PC-3 (cell line): ENCODE measurements around the gene SMPDL3A. TPM values are rescaled to one million over a fixed set of nuclear protein-coding genes. Genes with fewer than 3 reads are reported as not detected.
A peak's percentile ranks its signal among the peaks of the same experiment; 100 is the strongest.

Experiments
- ATAC-seq: fragments of 200-7000 bp; cut with Tn5 transposase; 2 replicates; pipeline ENCODE4 v1.9.1; 2020; ENCODE audit warnings: mild to moderate bottlenecking, moderate library complexity
- BruUV-seq: library from RNA; stranded (reverse); fragments of 400-500 nt; replicated peaks from 2 replicates; lab custom pipeline; 2021; lab: Mats Ljungman, UMichigan
- CTCF ChIA-PET: fragments of 300-600 bp; sonication (Branson Sonifier 250); formaldehyde crosslinking; loops from one replicate; lab custom pipeline; 2022; ENCODE audit warnings: antibody characterized with exemption; lab: Charles Lee
- POLR2A ChIA-PET: fragments of 300-600 bp; sonication (Branson Sonifier 250); formaldehyde crosslinking; loops from one replicate; lab custom pipeline; 2022; ENCODE audit warnings: antibody characterized with exemption; ENCODE audit not compliant: unreplicated experiment; lab: Charles Lee
- DNase-seq: peaks from one replicate; pipeline ENCODE4 v3.0.0-alpha.2; 2015
- H2AFZ ChIP-seq: fragments of 300-600 bp; sonication (generic); 2 replicates; pipeline ENCODE4 v1.6.0; 2016; ENCODE audit warnings: antibody characterized with exemption, low read length
- H3F3A ChIP-seq: fragments of 300-600 bp; sonication (generic); one replicate; pipeline ENCODE4 v1.6.0; 2017; ENCODE audit warnings: antibody characterized with exemption, low read length, control low read depth, mild to moderate bottlenecking; ENCODE audit not compliant: unreplicated experiment
- H3K27ac ChIP-seq: fragments of 300-600 bp; sonication (generic); 2 replicates; pipeline ENCODE4 v1.5.1; 2016; ENCODE audit warnings: mild to moderate bottlenecking, low read length
- H3K27me3 ChIP-seq: fragments of 300-600 bp; sonication (generic); 2 replicates; pipeline ENCODE4 v1.6.1; 2016; ENCODE audit warnings: low read length, mixed read lengths
- H3K36me3 ChIP-seq: fragments of 300-600 bp; sonication (generic); 2 replicates; pipeline ENCODE4 v1.6.1; 2016; ENCODE audit warnings: low read depth, mixed run types, low read length, mixed read lengths
- H3K4me1 ChIP-seq: fragments of 300-600 bp; sonication (generic); 2 replicates; pipeline ENCODE4 v1.5.1; 2016; ENCODE audit warnings: low read length; ENCODE audit not compliant: insufficient read depth
- H3K4me2 ChIP-seq: fragments of 300-600 bp; sonication (generic); 2 replicates; pipeline ENCODE4 v1.6.0; 2016; ENCODE audit warnings: low read length
- H3K4me3 ChIP-seq: fragments of 300-600 bp; sonication (generic); 2 replicates; pipeline ENCODE4 v1.5.1; 2016; ENCODE audit warnings: mild to moderate bottlenecking, low read length, mixed read lengths
- H3K79me2 ChIP-seq: fragments of 300-600 bp; sonication (generic); 2 replicates; pipeline ENCODE4 v1.6.1; 2017; ENCODE audit warnings: low read length, mixed read lengths
- H3K9ac ChIP-seq: fragments of 300-600 bp; sonication (generic); 2 replicates; pipeline ENCODE4 v1.6.0; 2016; ENCODE audit warnings: mild to moderate bottlenecking, low read length
- H3K9me2 ChIP-seq: fragments of 300-600 bp; sonication (generic); replicated peaks from 2 replicates; pipeline ENCODE4 v1.6.1; 2016; ENCODE audit warnings: mixed run types, low read length, mixed read lengths
- H3K9me3 ChIP-seq: fragments of 300-600 bp; sonication (generic); 2 replicates; pipeline ENCODE4 v1.6.1; 2016; ENCODE audit warnings: low read length, mixed read lengths
- H4K20me1 ChIP-seq: fragments of 300-600 bp; sonication (generic); 2 replicates; pipeline ENCODE4 v1.6.1; 2016; ENCODE audit warnings: low read length, mixed read lengths
- EZH2 ChIP-seq: fragments of 300-600 bp; sonication (generic); IDR thresholded peaks from one replicate; pipeline ENCODE4 v1.6.1; 2017; ENCODE audit warnings: antibody characterized with exemption, mild to moderate bottlenecking, low read length; ENCODE audit not compliant: unreplicated experiment
- EZH2phosphoT487 ChIP-seq: fragments of 300-600 bp; sonication (generic); IDR thresholded peaks from 2 replicates; pipeline ENCODE4 v1.6.1; 2018; ENCODE audit warnings: mild to moderate bottlenecking, antibody characterized with exemption, low read length, borderline replicate concordance
- intact Hi-C: fragments of 100-400 bp; cut with micrococcal nuclease; formaldehyde crosslinking; loops from 2 replicates; pipeline ENCODE4 v1.9.0; 2023
- total RNA-seq: library from RNA; depleted of rRNA; stranded (reverse); fragments of >200 nt; gene quantifications from 2 replicates; pipeline ENCODE4 v1.2.3, GENCODE V29; 2014
- TF ChIP-seq, protein P1 (sequence below): fragments of 300-600 bp; sonication (generic); conservative IDR thresholded peaks from 2 replicates; pipeline ENCODE4 v1.5.1; 2017; ENCODE audit warnings: antibody characterized with exemption, low read depth, mild to moderate bottlenecking, low read length

Gene SMPDL3A
- total RNA-seq, 1 experiment from 2014 or later: 4.6 TPM

DNA sequence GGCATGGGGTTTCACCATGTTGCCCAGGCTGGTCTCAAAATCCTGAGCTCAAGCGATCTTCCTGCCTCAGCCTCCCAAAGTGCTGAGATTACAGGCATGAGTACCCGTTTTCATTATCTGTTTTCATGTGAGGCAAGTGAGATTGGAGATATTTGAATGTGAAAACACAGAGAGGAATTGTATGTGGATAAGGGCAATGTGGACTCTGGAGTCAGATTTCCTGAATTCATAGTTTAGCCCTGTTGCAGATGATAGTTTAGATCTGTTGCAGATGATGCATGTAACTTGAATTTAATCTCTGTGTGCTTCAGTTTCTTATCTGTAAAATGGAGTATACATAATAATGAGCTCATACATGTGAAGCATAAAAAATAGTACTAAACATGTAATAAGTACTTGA is 3.7 kb downstream of the SMPDL3A start:
- POLR2A ChIA-PET: no interaction called here
- Histone ChIP-seq H3K4me2 (no peak overlapping the region), H3K9me3 (no peaks in the 10 kb centered on the region), H3F3A (no peaks in the 10 kb centered on the region), H3K27ac (no peak overlapping the region), H2AFZ (no peak overlapping the region), H3K9me2 (no peaks in the 10 kb centered on the region), H3K9ac (no peak overlapping the region), H3K79me2 (peaks cover 31% of the 10 kb centered on the region), H3K4me1 (peaks cover 36% of the 10 kb centered on the region), H3K36me3 (no peaks in the 10 kb centered on the region), H4K20me1 (no peaks in the 10 kb centered on the region), H3K4me3 (no peak overlapping the region), H3K27me3 (no peaks in the 10 kb centered on the region)
- no peak for ATAC-seq
- no peak for DNase-seq
- intact Hi-C loops: no loop called here
- CTCF ChIA-PET: no interaction called here
- no TSS peak for BruUV-seq
- TF ChIP-seq EZH2phosphoT487 (no peak), EZH2 (no peak)
- TF ChIP-seq, protein P1, sequence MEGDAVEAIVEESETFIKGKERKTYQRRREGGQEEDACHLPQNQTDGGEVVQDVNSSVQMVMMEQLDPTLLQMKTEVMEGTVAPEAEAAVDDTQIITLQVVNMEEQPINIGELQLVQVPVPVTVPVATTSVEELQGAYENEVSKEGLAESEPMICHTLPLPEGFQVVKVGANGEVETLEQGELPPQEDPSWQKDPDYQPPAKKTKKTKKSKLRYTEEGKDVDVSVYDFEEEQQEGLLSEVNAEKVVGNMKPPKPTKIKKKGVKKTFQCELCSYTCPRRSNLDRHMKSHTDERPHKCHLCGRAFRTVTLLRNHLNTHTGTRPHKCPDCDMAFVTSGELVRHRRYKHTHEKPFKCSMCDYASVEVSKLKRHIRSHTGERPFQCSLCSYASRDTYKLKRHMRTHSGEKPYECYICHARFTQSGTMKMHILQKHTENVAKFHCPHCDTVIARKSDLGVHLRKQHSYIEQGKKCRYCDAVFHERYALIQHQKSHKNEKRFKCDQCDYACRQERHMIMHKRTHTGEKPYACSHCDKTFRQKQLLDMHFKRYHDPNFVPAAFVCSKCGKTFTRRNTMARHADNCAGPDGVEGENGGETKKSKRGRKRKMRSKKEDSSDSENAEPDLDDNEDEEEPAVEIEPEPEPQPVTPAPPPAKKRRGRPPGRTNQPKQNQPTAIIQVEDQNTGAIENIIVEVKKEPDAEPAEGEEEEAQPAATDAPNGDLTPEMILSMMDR: no peak

DNA sequence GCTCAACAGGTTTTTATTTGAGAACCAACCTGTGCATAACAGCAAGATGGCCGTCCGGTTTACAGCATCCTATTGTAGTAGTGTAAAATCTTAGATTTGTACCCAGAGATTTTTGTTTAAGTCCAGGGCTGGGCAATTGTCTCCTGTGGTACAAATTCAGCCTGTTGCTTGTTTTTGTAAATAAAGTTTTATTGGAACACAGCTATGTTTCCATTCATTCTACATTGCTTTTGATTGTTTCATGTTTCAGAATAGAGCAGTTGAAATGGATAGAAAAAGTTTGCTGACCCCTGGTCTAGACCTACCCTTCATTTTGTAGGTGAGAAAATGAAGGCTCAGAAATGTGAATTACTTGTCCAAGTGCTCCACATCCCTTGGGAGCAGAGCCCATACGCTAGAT is 8.5 kb downstream of the SMPDL3A start:
- peaks cover 12% of the 10 kb centered on the region for H3F3A ChIP-seq
- intact Hi-C loops: no loop called here
- BruUV-seq: no TSS peak
- H3K4me2 ChIP-seq: peak overlapping the region; percentile 60
- H2AFZ ChIP-seq: no peak overlapping the region
- DNase-seq: no peak
- no peaks in the 10 kb centered on the region for H3K27me3 ChIP-seq
- ATAC-seq: no peak
- peaks cover 36% of the 10 kb centered on the region for H3K4me1 ChIP-seq
- H4K20me1 ChIP-seq: no peaks in the 10 kb centered on the region
- H3K9me3 ChIP-seq: no peaks in the 10 kb centered on the region
- H3K9ac ChIP-seq: peak overlapping the region; percentile 37
- 0 out of 2 replicates have a peak overlapping the region, but pooled peaks have one; percentile 21 for H3K4me3 ChIP-seq
- ChIA-PET POLR2A (interaction anchor here (1.4 kb wide), 1 partner anchor 8 kb away, joined by 8 read pairs; no protein-coding TSS in a partner anchor), CTCF (interaction anchor here (0.8 to 1.2 kb wide), 3 partner anchors 41 to 72 kb away, joined by 3 to 7 read pairs (median 3); no protein-coding TSS in a partner anchor)
- peaks cover 11% of the 10 kb centered on the region; the same call in 1 of the 2 replicates for H3K79me2 ChIP-seq
- peak overlapping the region; percentile 91 for H3K27ac ChIP-seq
- no peaks in the 10 kb centered on the region for H3K9me2 ChIP-seq
- TF ChIP-seq EZH2: no peak
- no peak for TF ChIP-seq EZH2phosphoT487
- TF ChIP-seq, protein P1: no peak
- H3K36me3 ChIP-seq: no peaks in the 10 kb centered on the region

DNA sequence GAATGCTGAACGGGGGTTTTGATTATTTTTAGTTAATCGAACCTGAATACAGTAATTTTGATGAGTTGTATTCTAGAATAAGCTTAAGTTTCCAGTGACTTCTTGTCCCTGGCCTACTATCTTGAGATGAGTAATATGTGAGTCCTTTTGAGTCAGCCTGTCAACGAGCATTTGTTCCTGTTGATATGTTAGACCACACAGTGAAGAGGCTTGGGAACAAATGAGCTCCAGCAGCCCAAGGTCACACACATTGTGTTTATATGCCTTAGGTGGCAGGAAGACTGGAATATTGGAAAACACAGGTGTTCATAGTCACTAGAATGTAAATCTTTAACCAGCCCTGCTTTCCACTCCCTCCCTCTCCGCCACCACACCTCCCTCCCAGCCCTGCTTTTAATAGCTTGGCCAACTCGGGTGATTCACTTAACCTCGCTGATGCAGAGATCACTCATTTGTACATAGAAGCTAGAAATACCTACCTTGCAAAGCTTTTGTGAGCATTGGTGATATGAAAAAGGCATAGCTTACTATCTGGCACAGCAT is 9.1 kb downstream of the SMPDL3A start:
- no peaks in the 10 kb centered on the region for H3K9me3 ChIP-seq
- H3K27ac ChIP-seq: peak overlapping the region; percentile 91
- H4K20me1 ChIP-seq: no peaks in the 10 kb centered on the region
- intact Hi-C loops: no loop called here
- 0 out of 2 replicates have a peak overlapping the region, but pooled peaks have one; percentile 21 for H3K4me3 ChIP-seq
- no TSS peak for BruUV-seq
- H3K4me1 ChIP-seq: peaks cover 36% of the 10 kb centered on the region
- no peaks in the 10 kb centered on the region for H3K27me3 ChIP-seq
- ATAC-seq (peak; percentile 90), DNase-seq (peak; percentile 88)
- H3K9ac ChIP-seq: peak overlapping the region; percentile 37
- H3K4me2 ChIP-seq: peak overlapping the region; percentile 60
- no peaks in the 10 kb centered on the region for H3K9me2 ChIP-seq
- H3F3A ChIP-seq: peaks cover 12% of the 10 kb centered on the region
- POLR2A ChIA-PET: interaction anchor here (0.5 to 1.4 kb wide), 3 partner anchors 9 to 293 kb away, joined by 4 to 8 read pairs (median 4); no protein-coding TSS in a partner anchor
- 0 out of 2 replicates have a peak overlapping the region, but pooled peaks have one; percentile 23 for H2AFZ ChIP-seq
- peaks cover 5% of the 10 kb centered on the region; the same call in 1 of the 2 replicates for H3K79me2 ChIP-seq
- no peak for TF ChIP-seq EZH2
- TF ChIP-seq EZH2phosphoT487: no peak
- TF ChIP-seq, protein P1: no peak
- CTCF ChIA-PET: interaction anchor here (0.8 to 1.2 kb wide), 6 partner anchors 8 to 71 kb away, joined by 3 to 7 read pairs (median 3); no protein-coding TSS in a partner anchor
- no peaks in the 10 kb centered on the region for H3K36me3 ChIP-seq
